Glomerular endothelial cell (primary cell): ENCODE measurements around the gene SELL. TPM values are rescaled to one million over a fixed set of nuclear protein-coding genes. Genes with fewer than 3 reads are reported as not detected.
"Not testable (repeated sequence)": the region's sequence is repeated elsewhere in the genome, so short reads cannot be mapped to it uniquely, and the experiment has no call there.

ENCODE experiments used
- DNase-seq: peaks from one replicate; pipeline ENCODE4 v3.0.0-alpha.2; 2011; ENCODE audit warnings: low read depth, low spot score; ENCODE audit errors: extremely low read depth
- total RNA-seq: library from RNA; depleted of rRNA; stranded (reverse); fragments of >200 nt; gene quantifications from 2 replicates; pipeline ENCODE4 v1.2.3, GENCODE V29; 2015

SELL gene
- total RNA-seq, 1 donor from 2014 or later = 0.88 TPM

DNA sequence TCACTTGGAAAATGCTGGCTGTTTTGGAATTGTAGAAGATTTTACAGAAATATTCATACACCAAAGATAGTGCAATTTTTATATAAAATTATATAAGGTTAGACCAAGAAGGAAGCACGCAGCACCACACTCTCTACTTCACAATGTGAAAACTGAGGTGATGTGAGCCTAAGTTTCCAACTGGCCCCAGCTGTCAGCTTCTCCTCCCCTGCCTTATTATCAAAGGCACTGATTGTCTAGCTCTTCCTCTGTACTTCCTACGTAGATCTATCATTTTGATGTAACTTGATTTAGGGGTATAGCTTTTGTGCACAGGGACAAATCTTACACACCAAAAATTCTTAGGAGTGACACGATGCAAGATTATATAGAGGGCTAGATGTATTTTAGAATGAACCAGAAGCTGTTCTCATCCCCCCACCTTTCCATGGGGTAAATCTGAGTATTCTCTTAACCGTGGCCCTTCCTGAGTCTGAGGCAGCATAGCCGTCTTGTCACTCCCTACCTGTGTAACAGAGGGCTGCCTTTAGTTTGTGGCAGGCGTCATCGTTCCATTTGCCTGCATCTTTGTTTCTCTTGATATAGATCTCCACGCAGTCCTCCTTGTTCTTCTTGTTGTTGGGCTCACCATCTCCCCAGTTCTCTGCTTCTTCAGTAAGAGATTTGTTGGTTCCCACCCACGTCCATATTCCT lies 3.4 kb downstream of the SELL start:
- DNase-seq = no peak

- DNase-seq = no peak
Measured at GRCh38 chr1:169704797-169705196, 6.6 kb downstream of the SELL start.

- DNase-seq = no peak
Measured at GRCh38 chr1:169701261-169702005, 10.0 kb downstream of the SELL start.

DNA sequence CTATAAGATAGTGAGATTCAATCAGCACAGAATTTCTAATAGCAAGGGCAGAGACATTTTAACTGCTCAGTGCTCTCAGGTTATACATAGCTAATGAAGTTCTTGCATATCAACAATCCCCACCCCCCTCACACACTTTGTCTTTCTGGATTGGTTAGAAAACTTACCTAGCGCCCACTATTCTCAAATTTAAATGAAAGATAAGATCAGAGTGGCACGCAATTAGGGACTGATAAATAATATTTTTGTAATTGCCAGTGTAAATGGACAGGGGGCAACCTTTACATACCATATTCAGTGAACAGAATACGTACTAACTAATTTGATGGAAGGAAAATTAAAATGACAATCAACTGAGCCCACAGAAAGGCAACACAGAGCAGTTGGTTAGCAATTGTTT lies 11.7 kb downstream of the SELL start:
- DNase-seq = no peak

DNA sequence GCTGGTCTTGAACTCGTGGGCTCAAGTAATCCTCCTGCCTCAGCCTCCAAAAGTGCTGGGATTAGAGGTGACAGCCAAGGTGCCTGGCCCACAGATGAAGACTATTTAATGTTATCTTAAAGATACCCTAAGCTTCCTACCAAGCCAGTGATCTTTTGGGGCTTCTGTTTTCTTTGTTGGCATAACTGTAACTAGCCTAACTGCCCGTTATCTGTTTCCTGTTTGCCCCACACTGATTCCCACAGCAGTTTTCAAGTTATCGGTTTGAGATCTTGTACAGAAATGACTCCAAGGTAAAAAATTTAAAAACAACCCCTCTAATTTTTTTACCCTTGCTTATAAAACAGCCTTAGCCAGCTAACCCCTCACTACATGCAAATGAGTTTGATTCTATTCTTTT lies 12.4 kb downstream of the SELL start:
- no peak for DNase-seq

DNA sequence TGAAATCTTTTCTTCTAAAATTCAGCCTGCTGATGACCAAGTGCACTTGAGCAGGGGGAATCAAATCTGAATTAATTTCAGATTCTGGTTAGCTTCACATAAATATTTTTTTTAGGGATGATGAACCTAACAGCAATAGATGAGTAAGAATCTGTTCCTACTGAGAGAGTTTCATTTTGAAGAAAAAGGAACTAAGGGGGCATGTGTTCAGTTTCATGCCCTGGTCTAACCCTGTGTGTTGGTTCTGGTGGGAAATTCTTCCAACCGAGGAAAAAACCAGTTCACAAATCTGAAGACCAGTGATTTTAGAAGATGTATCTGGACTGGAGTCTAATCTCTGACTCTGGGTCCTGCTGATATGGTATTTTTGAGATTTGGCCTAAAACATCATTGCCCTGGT lies 13.7 kb downstream of the SELL start:
- DNase-seq = no peak

GRCh38 chr1:169696273-169697100 lies 14.9 kb downstream of the SELL start:
- no peak for DNase-seq

DNA sequence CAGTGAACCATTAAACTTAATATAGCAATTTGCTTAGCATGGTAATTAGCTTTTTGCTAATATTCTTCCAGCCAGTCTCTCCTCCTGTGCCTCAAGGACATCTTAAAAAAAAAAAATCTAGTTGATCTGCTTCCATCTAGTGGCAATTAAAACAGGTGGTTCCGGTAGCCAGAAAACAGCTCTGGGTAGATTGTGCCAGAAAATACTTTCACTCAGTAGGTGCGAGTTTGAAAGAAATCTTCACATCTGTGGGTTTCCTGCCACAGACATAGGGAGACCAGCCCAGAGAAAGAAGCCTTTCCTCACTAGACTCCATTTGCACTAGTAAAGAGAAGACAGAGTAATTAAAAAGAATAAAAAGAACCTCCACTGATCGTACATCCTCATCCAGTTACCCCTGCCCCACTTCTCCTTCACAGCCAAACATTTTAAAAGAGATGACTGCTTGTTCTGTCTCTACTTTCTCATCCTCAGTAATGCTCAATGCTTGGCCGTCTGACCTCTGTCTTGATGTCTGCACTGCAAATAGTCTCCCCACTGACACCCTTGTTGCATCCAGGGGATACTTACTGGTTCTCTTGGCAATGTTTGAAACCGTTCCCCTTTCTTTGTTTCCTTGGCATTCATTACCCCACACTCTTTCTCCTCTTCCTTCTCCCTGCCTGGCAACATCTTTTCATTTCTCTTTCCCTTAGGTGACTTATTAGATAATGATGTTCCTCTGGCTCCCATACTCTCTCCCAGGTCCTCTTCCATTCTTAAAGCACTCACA lies 16.9 kb downstream of the SELL start:
- no peak for DNase-seq

GRCh38 chr1:169692756-169693460 lies 18.5 kb downstream of the SELL start:
- DNase-seq = no peak

DNA sequence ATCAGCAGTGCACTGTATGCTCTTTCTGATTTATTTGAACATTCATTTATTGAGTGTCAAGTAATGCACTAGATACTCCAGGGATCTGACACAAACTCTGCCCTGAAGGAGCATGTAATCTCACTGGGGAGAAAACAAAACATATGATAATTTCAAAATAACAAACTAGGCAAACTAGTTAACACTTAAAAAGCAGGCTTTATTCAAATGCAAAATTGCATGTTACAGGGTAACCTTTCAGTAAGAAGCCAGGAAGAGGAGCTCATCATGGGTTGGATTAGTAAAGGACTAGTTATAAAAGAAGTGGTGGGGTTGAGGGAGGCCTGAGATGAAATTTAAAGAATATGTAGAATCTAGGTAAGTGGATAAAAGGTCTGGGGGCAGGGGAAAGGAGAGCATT lies 20.9 kb downstream of the SELL start:
- no peak for DNase-seq

DNA sequence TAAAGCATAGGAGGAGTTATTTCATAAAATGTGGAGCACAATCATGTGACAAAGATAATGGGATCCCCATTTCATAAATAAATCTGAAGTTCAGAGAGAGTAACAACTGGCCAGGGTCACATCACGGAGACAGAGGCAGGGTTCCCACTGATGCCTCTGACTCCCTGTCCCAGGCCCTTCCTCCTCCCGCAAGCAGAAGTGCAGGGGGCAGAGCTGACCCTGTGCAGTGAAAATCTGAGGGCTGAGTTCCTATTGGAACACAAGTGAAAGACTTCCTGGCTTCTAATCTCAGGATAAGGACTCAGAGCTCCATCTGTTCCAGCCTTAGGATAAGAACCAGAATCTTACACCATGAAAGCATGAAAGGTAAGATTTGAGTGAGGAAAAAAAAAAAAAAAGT lies 22.0 kb downstream of the SELL start:
- DNase-seq = no peak

DNA sequence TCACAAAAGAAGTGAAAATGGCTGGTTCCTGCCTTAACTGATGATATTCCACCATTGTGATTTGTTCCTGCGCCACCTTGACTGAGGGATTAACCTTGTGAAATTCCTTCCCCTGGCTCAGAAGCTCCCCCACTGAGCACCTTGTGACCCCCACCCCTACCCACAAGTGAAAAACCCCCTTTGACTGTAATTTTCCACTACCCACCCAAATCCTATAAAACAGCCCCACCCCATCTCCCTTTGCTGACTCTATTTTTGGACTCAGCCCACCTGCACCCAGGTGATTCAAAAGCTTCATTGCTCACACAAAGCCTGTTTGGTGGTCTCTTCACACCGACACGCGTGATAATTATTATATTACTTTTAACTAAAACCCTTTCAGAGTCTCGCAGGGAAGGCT lies 23.0 kb downstream of the SELL start:
- not testable (repeated sequence) for DNase-seq

GRCh38 chr1:169683661-169684060 lies 27.8 kb downstream of the SELL start:
- no peak for DNase-seq

DNA sequence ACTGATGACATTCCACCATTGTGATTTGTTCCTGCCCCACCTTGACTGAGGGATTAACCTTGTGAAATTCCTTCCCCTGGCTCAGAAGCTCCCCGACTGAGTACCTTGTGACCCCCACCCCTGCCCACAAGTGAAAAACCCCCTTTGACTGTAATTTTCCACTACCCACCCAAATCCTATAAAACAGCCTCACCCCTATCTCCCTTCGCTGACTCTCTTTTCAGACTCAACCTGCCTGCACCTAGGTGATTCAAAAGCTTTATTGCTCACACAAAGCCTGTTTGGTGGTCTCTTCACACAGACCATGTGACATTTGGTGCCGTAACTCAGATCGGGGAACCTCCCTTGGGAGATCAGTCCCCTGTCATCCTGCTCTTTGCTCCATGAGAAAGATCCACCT lies 28.3 kb downstream of the SELL start:
- DNase-seq = not testable (repeated sequence)

- DNase-seq = no peak
Measured at GRCh38 chr1:169682071-169682470, 29.3 kb downstream of the SELL start.

- no peak for DNase-seq
Measured at GRCh38 chr1:169681140-169681539, 30.3 kb downstream of the SELL start.

GRCh38 chr1:169680377-169681019 lies 30.9 kb downstream of the SELL start:
- no peak for DNase-seq

- no peak for DNase-seq
Measured at GRCh38 chr1:169679692-169680091, 31.7 kb downstream of the SELL start.

GRCh38 chr1:169676001-169676400 lies 35.4 kb downstream of the SELL start:
- peak; percentile 62 for DNase-seq

- DNase-seq = peak; percentile 61
Measured at GRCh38 chr1:169670836-169671235, 40.6 kb downstream of the SELL start.
